ENCODE measurements around the gene ZBTB7A. TPM values are rescaled to one million over a fixed set of nuclear protein-coding genes. Genes with fewer than 3 reads are reported as not detected.
A peak's percentile ranks its signal among the peaks of the same experiment; 100 is the strongest.

The ZBTB7A gene
- total RNA-seq, 1 donor from 2014 or later: 21.0 TPM

- no peak for TF ChIP-seq CTCF (conservative IDR thresholded peaks at IDR 0.05)
- Mint-ChIP-seq H3K27me3 (no peaks in the 10 kb centered on the region), H3K4me1 (ENCODE audit: unreplicated experiment) (peaks cover 6% of the 10 kb centered on the region), H3K36me3 (peaks cover 7% of the 10 kb centered on the region), H3K4me3 (no peak overlapping the region), H3K27ac (no peak overlapping the region), H3K9me3 (no peaks in the 10 kb centered on the region)
- no peak for DNase-seq (ENCODE audit: extremely low spot score, unreplicated experiment)
These were observed 8.6 kb downstream of the ZBTB7A start for GRCh38 chr19:4057931-4058692.

- no peak for TF ChIP-seq CTCF (conservative IDR thresholded peaks at IDR 0.05)
- Mint-ChIP-seq H3K27ac (no peak overlapping the region), H3K36me3 (peaks cover 22% of the 10 kb centered on the region), H3K4me1 (ENCODE audit: unreplicated experiment) (peaks cover 20% of the 10 kb centered on the region), H3K4me3 (no peak overlapping the region), H3K9me3 (no peaks in the 10 kb centered on the region), H3K27me3 (no peaks in the 10 kb centered on the region)
- no peak for DNase-seq (ENCODE audit: extremely low spot score, unreplicated experiment)
These were observed 11.5 kb downstream of the ZBTB7A start for GRCh38 chr19:4055209-4055552.

- no peak for DNase-seq (ENCODE audit: extremely low spot score, unreplicated experiment)
- Mint-ChIP-seq H3K27ac (no peak overlapping the region), H3K9me3 (no peaks in the 10 kb centered on the region), H3K27me3 (no peaks in the 10 kb centered on the region), H3K4me1 (ENCODE audit: unreplicated experiment) (peaks cover 20% of the 10 kb centered on the region), H3K4me3 (no peak overlapping the region), H3K36me3 (peaks cover 25% of the 10 kb centered on the region)
- TF ChIP-seq CTCF (conservative IDR thresholded peaks at IDR 0.05): no peak
These were observed 12.1 kb downstream of the ZBTB7A start for GRCh38 chr19:4054441-4055208.

GRCh38 chr19:4053423-4054324 lies 13.0 kb downstream of the ZBTB7A start:
- H3K27me3 Mint-ChIP-seq: no peaks in the 10 kb centered on the region
- peaks cover 20% of the 10 kb centered on the region for H3K4me1 Mint-ChIP-seq (ENCODE audit: unreplicated experiment)
- H3K27ac Mint-ChIP-seq: peak overlapping the region; percentile 94
- peak overlapping the region; percentile 72 for H3K4me3 Mint-ChIP-seq
- no peaks in the 10 kb centered on the region for H3K9me3 Mint-ChIP-seq
- peak; percentile 68 for DNase-seq (ENCODE audit: extremely low spot score, unreplicated experiment)
- peaks cover 26% of the 10 kb centered on the region for H3K36me3 Mint-ChIP-seq
- no peak for TF ChIP-seq CTCF (conservative IDR thresholded peaks at IDR 0.05)

GRCh38 chr19:4052993-4053422 lies 13.7 kb downstream of the ZBTB7A start:
- H3K9me3 Mint-ChIP-seq: no peaks in the 10 kb centered on the region
- peak overlapping the region; percentile 94 for H3K27ac Mint-ChIP-seq
- peaks cover 26% of the 10 kb centered on the region for H3K36me3 Mint-ChIP-seq
- H3K27me3 Mint-ChIP-seq: no peaks in the 10 kb centered on the region
- peak overlapping the region; percentile 72 for H3K4me3 Mint-ChIP-seq
- peak; percentile 65 for DNase-seq (ENCODE audit: extremely low spot score, unreplicated experiment)
- H3K4me1 Mint-ChIP-seq (ENCODE audit: unreplicated experiment): peaks cover 20% of the 10 kb centered on the region
- no peak for TF ChIP-seq CTCF (conservative IDR thresholded peaks at IDR 0.05)

All from type B pancreatic cell (in vitro differentiated cells).